HL-60 (cell line): Measurements from ENCODE around the gene RIPOR2.

ENCODE experiments used
- DNase-seq, 2 experiments: peaks; one replicate each; pipeline ENCODE4 v3.0.0-alpha.2; 2010 to 2020; ENCODE audit warnings: low read depth in 1 of 2, low spot score in 1 of 2
- H3K27ac ChIP-seq: fragments of 250-450 bp; sonication (Bioruptor Pico); replicated peaks from 2 replicates; pipeline ENCODE4 v1.5.1; 2020; ENCODE audit warnings: mild to moderate bottlenecking, moderate library complexity
- H3K27me3 ChIP-seq: fragments of 250-450 bp; sonication (Bioruptor Pico); 2 replicates; pipeline ENCODE4 v1.5.1; 2021; ENCODE audit warnings: mild to moderate bottlenecking, moderate library complexity; ENCODE audit not compliant: insufficient read depth, poor library complexity, severe bottlenecking
- H3K4me3 ChIP-seq: replicated peaks from 2 replicates; pipeline ENCODE4 v1.5.1; 2011; ENCODE audit warnings: mild to moderate bottlenecking, control low read depth, low read length; ENCODE audit not compliant: insufficient read depth
- GABPA ChIP-seq: IDR thresholded peaks from 2 replicates; pipeline ENCODE4 v1.6.1; 2012; ENCODE audit warnings: low read depth
- POLR2AphosphoS5 ChIP-seq: IDR thresholded peaks from 2 replicates; pipeline ENCODE4 v1.6.1; 2012; ENCODE audit warnings: low read depth
- SPI1 ChIP-seq: IDR thresholded peaks from 2 replicates; pipeline ENCODE4 v1.6.1; 2012; ENCODE audit warnings: low read depth, mild to moderate bottlenecking, borderline replicate concordance
- TF ChIP-seq, protein P1 (sequence below): IDR thresholded peaks from 2 replicates; pipeline ENCODE4 v1.6.1; 2012; ENCODE audit warnings: low read depth; ENCODE audit not compliant: insufficient replicate concordance
- TF ChIP-seq, protein P2 (sequence below): IDR thresholded peaks from one replicate; pipeline ENCODE4 v1.5.1; 2011; ENCODE audit warnings: low read length, control low read depth, inconsistent platforms; ENCODE audit not compliant: insufficient read depth

RIPOR2 gene

DNA sequence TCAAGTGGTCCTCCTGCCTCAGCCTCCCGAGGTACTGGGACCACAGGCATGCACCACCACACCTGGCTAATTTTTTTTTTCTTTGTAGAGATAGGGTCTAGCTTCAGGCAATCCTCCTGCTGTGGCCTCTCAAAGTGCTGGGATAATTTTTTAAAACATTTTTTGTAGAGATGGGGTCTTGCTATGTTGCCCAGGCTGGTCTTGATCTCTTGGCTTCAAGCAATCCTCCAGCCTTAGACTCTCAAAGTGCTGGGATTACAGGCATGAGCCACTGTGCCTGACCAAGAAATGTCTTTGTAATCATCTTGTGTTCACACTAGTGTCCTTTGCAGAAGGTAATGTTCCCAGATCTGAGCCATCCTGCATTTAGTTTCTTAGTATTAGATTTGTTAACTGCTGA, 61.6 kb downstream of the RIPOR2 start:
- no peak overlapping the region for H3K27ac ChIP-seq
- TF ChIP-seq POLR2AphosphoS5 (no peak), GABPA (no peak), SPI1 (no peak)
- TF ChIP-seq, protein P1, sequence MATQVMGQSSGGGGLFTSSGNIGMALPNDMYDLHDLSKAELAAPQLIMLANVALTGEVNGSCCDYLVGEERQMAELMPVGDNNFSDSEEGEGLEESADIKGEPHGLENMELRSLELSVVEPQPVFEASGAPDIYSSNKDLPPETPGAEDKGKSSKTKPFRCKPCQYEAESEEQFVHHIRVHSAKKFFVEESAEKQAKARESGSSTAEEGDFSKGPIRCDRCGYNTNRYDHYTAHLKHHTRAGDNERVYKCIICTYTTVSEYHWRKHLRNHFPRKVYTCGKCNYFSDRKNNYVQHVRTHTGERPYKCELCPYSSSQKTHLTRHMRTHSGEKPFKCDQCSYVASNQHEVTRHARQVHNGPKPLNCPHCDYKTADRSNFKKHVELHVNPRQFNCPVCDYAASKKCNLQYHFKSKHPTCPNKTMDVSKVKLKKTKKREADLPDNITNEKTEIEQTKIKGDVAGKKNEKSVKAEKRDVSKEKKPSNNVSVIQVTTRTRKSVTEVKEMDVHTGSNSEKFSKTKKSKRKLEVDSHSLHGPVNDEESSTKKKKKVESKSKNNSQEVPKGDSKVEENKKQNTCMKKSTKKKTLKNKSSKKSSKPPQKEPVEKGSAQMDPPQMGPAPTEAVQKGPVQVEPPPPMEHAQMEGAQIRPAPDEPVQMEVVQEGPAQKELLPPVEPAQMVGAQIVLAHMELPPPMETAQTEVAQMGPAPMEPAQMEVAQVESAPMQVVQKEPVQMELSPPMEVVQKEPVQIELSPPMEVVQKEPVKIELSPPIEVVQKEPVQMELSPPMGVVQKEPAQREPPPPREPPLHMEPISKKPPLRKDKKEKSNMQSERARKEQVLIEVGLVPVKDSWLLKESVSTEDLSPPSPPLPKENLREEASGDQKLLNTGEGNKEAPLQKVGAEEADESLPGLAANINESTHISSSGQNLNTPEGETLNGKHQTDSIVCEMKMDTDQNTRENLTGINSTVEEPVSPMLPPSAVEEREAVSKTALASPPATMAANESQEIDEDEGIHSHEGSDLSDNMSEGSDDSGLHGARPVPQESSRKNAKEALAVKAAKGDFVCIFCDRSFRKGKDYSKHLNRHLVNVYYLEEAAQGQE, result no peak
- TF ChIP-seq, protein P2, sequence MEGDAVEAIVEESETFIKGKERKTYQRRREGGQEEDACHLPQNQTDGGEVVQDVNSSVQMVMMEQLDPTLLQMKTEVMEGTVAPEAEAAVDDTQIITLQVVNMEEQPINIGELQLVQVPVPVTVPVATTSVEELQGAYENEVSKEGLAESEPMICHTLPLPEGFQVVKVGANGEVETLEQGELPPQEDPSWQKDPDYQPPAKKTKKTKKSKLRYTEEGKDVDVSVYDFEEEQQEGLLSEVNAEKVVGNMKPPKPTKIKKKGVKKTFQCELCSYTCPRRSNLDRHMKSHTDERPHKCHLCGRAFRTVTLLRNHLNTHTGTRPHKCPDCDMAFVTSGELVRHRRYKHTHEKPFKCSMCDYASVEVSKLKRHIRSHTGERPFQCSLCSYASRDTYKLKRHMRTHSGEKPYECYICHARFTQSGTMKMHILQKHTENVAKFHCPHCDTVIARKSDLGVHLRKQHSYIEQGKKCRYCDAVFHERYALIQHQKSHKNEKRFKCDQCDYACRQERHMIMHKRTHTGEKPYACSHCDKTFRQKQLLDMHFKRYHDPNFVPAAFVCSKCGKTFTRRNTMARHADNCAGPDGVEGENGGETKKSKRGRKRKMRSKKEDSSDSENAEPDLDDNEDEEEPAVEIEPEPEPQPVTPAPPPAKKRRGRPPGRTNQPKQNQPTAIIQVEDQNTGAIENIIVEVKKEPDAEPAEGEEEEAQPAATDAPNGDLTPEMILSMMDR, result no peak
- H3K4me3 ChIP-seq, result no peak overlapping the region
- H3K27me3 ChIP-seq, result no peaks in the 10 kb centered on the region
- DNase-seq, result no peak

DNA sequence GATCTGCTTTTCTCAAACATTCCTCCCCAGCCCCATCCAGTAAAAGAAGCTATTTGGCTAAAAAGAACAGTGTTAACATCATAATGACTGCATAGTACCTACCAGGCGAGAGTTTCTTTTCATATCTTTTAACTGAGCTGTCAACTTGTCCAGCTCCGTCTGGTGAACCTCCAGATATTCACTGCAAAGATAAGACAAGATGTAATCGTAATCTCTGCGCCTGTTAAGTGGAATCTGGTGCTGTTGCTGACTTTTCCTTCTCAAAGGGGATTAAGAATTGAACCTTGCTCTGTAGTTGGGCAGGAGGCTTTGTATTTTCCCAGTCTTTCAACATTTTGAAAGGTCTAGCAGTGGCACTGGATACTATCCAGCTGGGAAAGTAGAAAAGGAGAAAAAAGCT, 63.0 kb downstream of the RIPOR2 start:
- no peak overlapping the region for H3K4me3 ChIP-seq
- TF ChIP-seq SPI1, result no peak
- TF ChIP-seq, protein P1, result no peak
- DNase-seq, result no peak
- H3K27ac ChIP-seq, result no peak overlapping the region
- H3K27me3 ChIP-seq, result no peaks in the 10 kb centered on the region

DNA sequence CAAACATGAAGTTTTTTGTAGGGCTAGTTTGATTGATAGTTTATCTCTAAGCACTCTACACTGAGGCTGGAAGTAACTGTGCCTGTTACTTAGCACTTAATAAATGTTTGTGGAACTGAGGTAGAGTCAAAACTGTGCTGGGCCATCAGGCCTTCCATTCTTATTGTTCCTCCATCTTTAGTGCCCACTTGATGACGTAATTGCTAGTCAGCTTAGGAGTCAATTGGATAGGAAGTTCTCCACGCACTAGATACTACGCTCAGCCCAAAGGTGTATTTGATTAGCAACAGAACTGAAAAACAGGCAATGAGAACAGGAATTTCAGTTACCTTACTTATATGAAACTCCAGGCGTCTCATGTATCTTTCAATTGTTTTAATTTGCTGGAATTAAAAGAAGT, 67.0 kb downstream of the RIPOR2 start:
- H3K27me3 ChIP-seq, result no peaks in the 10 kb centered on the region
- TF ChIP-seq GABPA, result no peak
- TF ChIP-seq, protein P2, result no peak
- TF ChIP-seq, protein P1, result no peak
- TF ChIP-seq POLR2AphosphoS5, result no peak
- no peak for TF ChIP-seq SPI1
- no peak overlapping the region for H3K4me3 ChIP-seq
- DNase-seq, result no peak
- no peak overlapping the region for H3K27ac ChIP-seq

DNA sequence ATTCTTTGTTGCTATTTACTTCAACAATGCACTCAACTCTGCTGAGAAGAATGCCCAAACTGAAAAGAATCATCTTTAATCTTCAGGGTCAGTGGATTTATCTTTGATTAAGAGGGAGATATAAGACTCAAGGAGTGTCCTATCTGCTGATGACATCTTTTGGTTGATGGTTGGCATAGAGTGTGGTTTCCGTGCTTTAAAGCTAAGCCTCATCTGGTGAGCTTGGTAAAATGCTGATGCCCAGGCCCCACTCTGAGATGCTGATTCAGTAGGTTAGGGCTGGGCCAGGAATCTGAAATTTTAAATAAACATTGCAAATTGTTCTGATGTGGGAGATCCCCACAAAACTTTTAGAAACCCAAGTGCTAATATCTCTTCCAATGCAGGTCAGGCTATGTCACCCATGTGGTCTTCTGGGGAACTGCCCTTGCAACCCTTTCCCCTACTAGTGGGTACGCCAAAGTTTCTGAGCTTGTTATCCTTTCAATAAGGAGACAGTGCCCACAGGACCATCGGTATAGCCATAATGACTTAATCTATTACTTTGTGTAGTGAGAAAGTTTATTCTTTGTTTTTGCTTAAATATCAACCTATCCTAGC, 68.6 kb downstream of the RIPOR2 start:
- H3K27ac ChIP-seq, result no peak overlapping the region
- TF ChIP-seq, protein P2, result no peak
- TF ChIP-seq GABPA (no peak), POLR2AphosphoS5 (no peak), SPI1 (no peak)
- TF ChIP-seq, protein P1, result no peak
- no peak overlapping the region for H3K4me3 ChIP-seq
- H3K27me3 ChIP-seq, result no peaks in the 10 kb centered on the region
- DNase-seq, result no peak
